RWPE2 (cell line): ENCODE data around the gene GFOD1.
"Not testable (repeated sequence)": the region's sequence is repeated elsewhere in the genome, so short reads cannot be mapped to it uniquely, and the experiment has no call there.

ENCODE experiments used
- ATAC-seq: fragments of 200-7000 bp; cut with Tn5 transposase; 3 replicates; pipeline ENCODE4 v1.9.1; 2021; ENCODE audit warnings: low read depth
- DNase-seq: peaks from one replicate; pipeline ENCODE4 v3.0.0-alpha.2; 2020; ENCODE audit warnings: low spot score
- H3K27ac ChIP-seq: fragments of 450-650 bp; 2 replicates; pipeline ENCODE4 v1.5.1; 2017; ENCODE audit warnings: mild to moderate bottlenecking; ENCODE audit not compliant: poor library complexity, severe bottlenecking
- H3K27me3 ChIP-seq: fragments of 250-450 bp; sonication (Bioruptor Pico); 2 replicates; pipeline ENCODE4 v1.5.1; 2021; ENCODE audit warnings: mild to moderate bottlenecking, moderate library complexity; ENCODE audit not compliant: insufficient read depth, poor library complexity, severe bottlenecking
- H3K36me3 ChIP-seq: fragments of 250-450 bp; sonication (Bioruptor Pico); 2 replicates; pipeline ENCODE4 v1.5.1; 2020; ENCODE audit warnings: low read depth, mild to moderate bottlenecking, moderate library complexity
- H3K4me1 ChIP-seq: fragments of 250-450 bp; sonication (Bioruptor Pico); 2 replicates; pipeline ENCODE4 v1.5.1; 2021; ENCODE audit warnings: mild to moderate bottlenecking, moderate library complexity; ENCODE audit not compliant: insufficient read depth, poor library complexity, severe bottlenecking
- H3K4me3 ChIP-seq: fragments of 250-450 bp; sonication (Bioruptor Pico); 2 replicates; pipeline ENCODE4 v1.5.1; 2021; ENCODE audit warnings: mild to moderate bottlenecking, moderate library complexity; ENCODE audit not compliant: severe bottlenecking
- H3K9me3 ChIP-seq: fragments of 250-450 bp; sonication (Bioruptor Pico); 2 replicates; pipeline ENCODE4 v1.5.1; 2021; ENCODE audit warnings: mild to moderate bottlenecking, moderate library complexity; ENCODE audit not compliant: severe bottlenecking
- CTCF ChIP-seq: fragments of 450-650 bp; IDR thresholded peaks from one replicate; pipeline ENCODE4 v1.5.1; 2017; ENCODE audit warnings: mild to moderate bottlenecking, moderate library complexity; ENCODE audit not compliant: poor library complexity, severe bottlenecking

Gene GFOD1

GRCh38 chr6:13331516-13332348, 155.7 kb downstream of the GFOD1 start:
- no peaks in the 10 kb centered on the region for H3K36me3 ChIP-seq
- H3K9me3 ChIP-seq, result no peaks in the 10 kb centered on the region
- H3K4me1 ChIP-seq, result peaks cover 6% of the 10 kb centered on the region
- DNase-seq (no peak), ATAC-seq (no peak)
- H3K27me3 ChIP-seq, result no peaks in the 10 kb centered on the region
- no peak overlapping the region for H3K27ac ChIP-seq
- H3K4me3 ChIP-seq, result no peak overlapping the region
- peak; percentile 81 for TF ChIP-seq CTCF

- DNase-seq (no peak), ATAC-seq (no peak; the same call in 2 of the 3 replicates)
- H3K4me3 ChIP-seq, result peak overlapping the region; percentile 60
- peaks cover 10% of the 10 kb centered on the region for H3K4me1 ChIP-seq
- peaks cover 25% of the 10 kb centered on the region for H3K36me3 ChIP-seq
- TF ChIP-seq CTCF, result no peak
- H3K9me3 ChIP-seq, result no peaks in the 10 kb centered on the region
- H3K27ac ChIP-seq, result peak overlapping the region; percentile 70
- H3K27me3 ChIP-seq, result no peaks in the 10 kb centered on the region
Measured at GRCh38 chr6:13328875-13329183, 158.6 kb downstream of the GFOD1 start.

GRCh38 chr6:13328076-13328874, 159.1 kb downstream of the GFOD1 start, which contains the start of gene TBC1D7:
Gene TBC1D7, minus strand, starts transcription at chr6:13328537. Its CDS starts 1,639 bp downstream, at chr6:13326898.
- peak; percentile 28 for TF ChIP-seq CTCF
- no peaks in the 10 kb centered on the region for H3K9me3 ChIP-seq

GRCh38 chr6:13327691-13328075, 159.7 kb downstream of the GFOD1 start:
- no peak for TF ChIP-seq CTCF
- ATAC-seq (peak; percentile 7; the same call in 1 of the 3 replicates), DNase-seq (no peak)
- peaks cover 10% of the 10 kb centered on the region for H3K4me1 ChIP-seq
- H3K27ac ChIP-seq, result peak overlapping the region; percentile 70
- peak overlapping the region; percentile 60 for H3K4me3 ChIP-seq
- H3K9me3 ChIP-seq, result no peaks in the 10 kb centered on the region
- peaks cover 31% of the 10 kb centered on the region for H3K36me3 ChIP-seq
- H3K27me3 ChIP-seq, result no peaks in the 10 kb centered on the region

More at GRCh38 chr6:13328076-13328874, 159.1 kb downstream of the GFOD1 start, which contains the start of gene TBC1D7:
- ATAC-seq (peak; percentile 85), DNase-seq (peak; percentile 85)
- Histone ChIP-seq H3K4me3 (peak within 1 kb of the TSS; percentile 60), H3K4me1 (peaks cover 10% of the 10 kb centered on the region), H3K27me3 (no peaks in the 10 kb centered on the region), H3K27ac (peak within 1 kb of the TSS; percentile 70), H3K36me3 (peaks cover 31% of the 10 kb centered on the region)

GRCh38 chr6:13326031-13326586, 161.3 kb downstream of the GFOD1 start:
- peaks cover 10% of the 10 kb centered on the region for H3K4me1 ChIP-seq
- H3K27me3 ChIP-seq, H3K9me3 ChIP-seq, DNase-seq, H3K4me3 ChIP-seq, ATAC-seq, H3K27ac ChIP-seq: not testable (repeated sequence)
- H3K36me3 ChIP-seq, result peaks cover 41% of the 10 kb centered on the region
